Suprapubic skin (tissue), 4 donors: Measurements from ENCODE around the gene PLXND1.

Experiments
- EP300 ChIP-seq: sonication (generic); formaldehyde crosslinking; IDR thresholded peaks from one replicate; pipeline ENCODE4 v1.6.1; 2017; ENCODE audit warnings: antibody characterized with exemption
- POLR2A ChIP-seq, 2 donors: fragments of 450-650 bp; IDR thresholded peaks; one replicate each; pipeline ENCODE4 v1.6.1; 2017; ENCODE audit warnings: antibody characterized with exemption in 2 of 2, mild to moderate bottlenecking in 2 of 2, moderate library complexity in 2 of 2
- POLR2AphosphoS5 ChIP-seq, 3 donors: sonication (generic); formaldehyde crosslinking; IDR thresholded peaks; one replicate each; pipeline ENCODE4 v1.6.1; 2017; ENCODE audit warnings: antibody characterized with exemption in 3 of 3
- TF ChIP-seq, protein P1 (sequence below), 2 donors: fragments of 200-600 bp in 1 of 2; fragments of 450-650 bp in 1 of 2; sonication (generic) in 1 of 2; IDR thresholded peaks; one replicate each; pipeline ENCODE4 v1.5.1; 2016 to 2019; ENCODE audit warnings: antibody characterized with exemption in 2 of 2, mild to moderate bottlenecking in 1 of 2, moderate library complexity in 1 of 2

DNA sequence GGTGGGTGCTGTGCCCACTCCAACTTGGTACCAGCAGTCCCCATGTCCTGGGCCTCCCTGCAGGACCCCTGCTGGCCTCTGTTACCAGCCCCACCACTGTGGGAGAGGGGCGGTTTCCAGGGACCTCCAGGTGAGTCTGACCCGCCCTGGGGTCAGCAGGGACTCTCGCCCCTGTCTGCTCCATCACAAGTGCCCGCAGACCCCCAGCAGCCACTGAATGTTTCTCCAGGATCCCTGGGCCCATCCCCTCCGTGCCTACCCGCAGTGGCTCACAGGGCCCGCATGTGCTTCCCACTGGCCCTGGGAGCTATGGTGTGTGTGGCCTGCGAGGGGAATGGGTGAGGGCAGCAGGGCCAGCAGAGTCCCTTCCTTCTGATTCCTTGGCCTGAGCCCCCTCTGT lies 87.9 kb downstream of the PLXND1 start:
- TF ChIP-seq, protein P1, sequence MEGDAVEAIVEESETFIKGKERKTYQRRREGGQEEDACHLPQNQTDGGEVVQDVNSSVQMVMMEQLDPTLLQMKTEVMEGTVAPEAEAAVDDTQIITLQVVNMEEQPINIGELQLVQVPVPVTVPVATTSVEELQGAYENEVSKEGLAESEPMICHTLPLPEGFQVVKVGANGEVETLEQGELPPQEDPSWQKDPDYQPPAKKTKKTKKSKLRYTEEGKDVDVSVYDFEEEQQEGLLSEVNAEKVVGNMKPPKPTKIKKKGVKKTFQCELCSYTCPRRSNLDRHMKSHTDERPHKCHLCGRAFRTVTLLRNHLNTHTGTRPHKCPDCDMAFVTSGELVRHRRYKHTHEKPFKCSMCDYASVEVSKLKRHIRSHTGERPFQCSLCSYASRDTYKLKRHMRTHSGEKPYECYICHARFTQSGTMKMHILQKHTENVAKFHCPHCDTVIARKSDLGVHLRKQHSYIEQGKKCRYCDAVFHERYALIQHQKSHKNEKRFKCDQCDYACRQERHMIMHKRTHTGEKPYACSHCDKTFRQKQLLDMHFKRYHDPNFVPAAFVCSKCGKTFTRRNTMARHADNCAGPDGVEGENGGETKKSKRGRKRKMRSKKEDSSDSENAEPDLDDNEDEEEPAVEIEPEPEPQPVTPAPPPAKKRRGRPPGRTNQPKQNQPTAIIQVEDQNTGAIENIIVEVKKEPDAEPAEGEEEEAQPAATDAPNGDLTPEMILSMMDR (IDR thresholded peaks at IDR 0.05), result no peak
- TF ChIP-seq EP300 (no peak), POLR2A (IDR thresholded peaks at IDR 0.05) (no peak), POLR2AphosphoS5 (IDR thresholded peaks at IDR 0.05) (no peak)
